SJSA1 (cell line): ENCODE results near the gene TSPAN17. TPM values are rescaled to one million over a fixed set of nuclear protein-coding genes. Genes with fewer than 3 reads are reported as not detected.

ENCODE experiments used
- DNase-seq, 2 experiments: peaks; one replicate each; pipeline ENCODE4 v3.0.0-alpha.2; 2015 to 2020; ENCODE audit warnings: low spot score in 2 of 2, low read depth in 1 of 2
- H3K27ac ChIP-seq: fragments of 250-450 bp; sonication (Bioruptor Pico); 2 replicates; pipeline ENCODE4 v1.5.1; 2020; ENCODE audit warnings: mild to moderate bottlenecking, moderate library complexity
- H3K27me3 ChIP-seq: fragments of 250-450 bp; sonication (Bioruptor Pico); replicated peaks from 2 replicates; pipeline ENCODE4 v1.5.1; 2020; ENCODE audit warnings: mild to moderate bottlenecking, moderate library complexity
- H3K36me3 ChIP-seq: fragments of 250-450 bp; sonication (Bioruptor Pico); 2 replicates; pipeline ENCODE4 v1.5.1; 2020; ENCODE audit warnings: mild to moderate bottlenecking
- H3K4me1 ChIP-seq: fragments of 250-450 bp; sonication (Bioruptor Pico); replicated peaks from 2 replicates; pipeline ENCODE4 v1.6.1; 2021; ENCODE audit warnings: mild to moderate bottlenecking
- H3K4me3 ChIP-seq: fragments of 250-450 bp; sonication (Bioruptor Pico); 2 replicates; pipeline ENCODE4 v1.5.1; 2020; ENCODE audit warnings: mild to moderate bottlenecking
- H3K9me3 ChIP-seq: fragments of 250-450 bp; sonication (Bioruptor Pico); replicated peaks from 2 replicates; pipeline ENCODE4 v1.5.1; 2020; ENCODE audit warnings: mild to moderate bottlenecking
- total RNA-seq: library from RNA; depleted of rRNA; stranded (reverse); fragments of >200 nt; shearing (Covaris generic); gene quantifications from 2 replicates; pipeline ENCODE4 v1.2.3, GENCODE V29; 2014

TSPAN17 gene
- total RNA-seq, 1 experiment from 2014 or later: 50.9 TPM

GRCh38 chr5:176612855-176613254 lies 34.4 kb upstream of the TSPAN17 start:
- H3K36me3 ChIP-seq: no peaks in the 10 kb centered on the region; the same call in none of the 2 replicates
- H3K4me3 ChIP-seq: no peak overlapping the region
- H3K27ac ChIP-seq: no peak overlapping the region
- H3K27me3 ChIP-seq: peaks cover 2% of the 10 kb centered on the region; the same call in 1 of the 2 replicates
- no peak for DNase-seq
- peaks cover 38% of the 10 kb centered on the region for H3K4me1 ChIP-seq
- H3K9me3 ChIP-seq: no peaks in the 10 kb centered on the region

- Histone ChIP-seq H3K9me3 (0 out of 2 replicates have a peak, but pooled peaks cover 2% of the 10 kb centered on the region), H3K4me3 (no peak overlapping the region), H3K27me3 (peaks cover 23% of the 10 kb centered on the region), H3K4me1 (peaks cover 39% of the 10 kb centered on the region), H3K36me3 (no peaks in the 10 kb centered on the region), H3K27ac (no peak overlapping the region)
- peak; percentile 44 to 85 for DNase-seq
Measured at GRCh38 chr5:176614805-176615478, 32.3 kb upstream of the TSPAN17 start.

GRCh38 chr5:176616511-176616910 lies 30.8 kb upstream of the TSPAN17 start:
- Histone ChIP-seq H3K4me1 (peaks cover 38% of the 10 kb centered on the region), H3K27ac (no peak overlapping the region), H3K4me3 (no peak overlapping the region), H3K36me3 (no peaks in the 10 kb centered on the region), H3K9me3 (0 out of 2 replicates have a peak, but pooled peaks cover 2% of the 10 kb centered on the region), H3K27me3 (peaks cover 38% of the 10 kb centered on the region)
- no peak for DNase-seq

- no peak overlapping the region for H3K27ac ChIP-seq
- no peak for DNase-seq
- peaks cover 55% of the 10 kb centered on the region for H3K27me3 ChIP-seq
- H3K4me1 ChIP-seq: peaks cover 33% of the 10 kb centered on the region
- no peaks in the 10 kb centered on the region for H3K36me3 ChIP-seq
- 0 out of 2 replicates have a peak, but pooled peaks cover 2% of the 10 kb centered on the region for H3K9me3 ChIP-seq
- H3K4me3 ChIP-seq: no peak overlapping the region
Measured at GRCh38 chr5:176618783-176619182, 28.5 kb upstream of the TSPAN17 start.

GRCh38 chr5:176619203-176619568 lies 28.1 kb upstream of the TSPAN17 start:
- Histone ChIP-seq H3K9me3 (0 out of 2 replicates have a peak, but pooled peaks cover 2% of the 10 kb centered on the region), H3K4me3 (no peak overlapping the region), H3K36me3 (no peaks in the 10 kb centered on the region), H3K27ac (no peak overlapping the region), H3K4me1 (peaks cover 29% of the 10 kb centered on the region), H3K27me3 (peaks cover 59% of the 10 kb centered on the region)
- peak; percentile 83 to 94 for DNase-seq

- no peak for DNase-seq
- Histone ChIP-seq H3K36me3 (no peaks in the 10 kb centered on the region), H3K4me3 (no peak overlapping the region), H3K4me1 (peaks cover 25% of the 10 kb centered on the region), H3K27me3 (peaks cover 63% of the 10 kb centered on the region), H3K27ac (no peak overlapping the region), H3K9me3 (0 out of 2 replicates have a peak, but pooled peaks cover 2% of the 10 kb centered on the region)
Measured at GRCh38 chr5:176619569-176620332, 27.5 kb upstream of the TSPAN17 start.

- Histone ChIP-seq H3K4me1 (peaks cover 18% of the 10 kb centered on the region), H3K4me3 (no peak overlapping the region), H3K36me3 (no peaks in the 10 kb centered on the region), H3K27ac (no peak overlapping the region), H3K9me3 (0 out of 2 replicates have a peak, but pooled peaks cover 2% of the 10 kb centered on the region), H3K27me3 (peaks cover 70% of the 10 kb centered on the region)
- no peak for DNase-seq
Measured at GRCh38 chr5:176620333-176620981, 26.8 kb upstream of the TSPAN17 start.

- Histone ChIP-seq H3K4me1 (peaks cover 12% of the 10 kb centered on the region), H3K27ac (no peak overlapping the region), H3K4me3 (no peak overlapping the region), H3K9me3 (0 out of 2 replicates have a peak, but pooled peaks cover 2% of the 10 kb centered on the region), H3K36me3 (no peaks in the 10 kb centered on the region), H3K27me3 (peaks cover 82% of the 10 kb centered on the region)
- no peak for DNase-seq
Measured at GRCh38 chr5:176621661-176622079, 25.6 kb upstream of the TSPAN17 start.

GRCh38 chr5:176624142-176624541 lies 23.1 kb upstream of the TSPAN17 start:
- Histone ChIP-seq H3K27ac (no peak overlapping the region), H3K36me3 (no peaks in the 10 kb centered on the region), H3K27me3 (peaks cover 92% of the 10 kb centered on the region), H3K9me3 (0 out of 2 replicates have a peak, but pooled peaks cover 2% of the 10 kb centered on the region), H3K4me1 (peaks cover 12% of the 10 kb centered on the region), H3K4me3 (no peak overlapping the region)
- no peak for DNase-seq

- H3K9me3 ChIP-seq: 0 out of 2 replicates have a peak, but pooled peaks cover under 1% of the 10 kb centered on the region
- peaks cover 10% of the 10 kb centered on the region for H3K4me1 ChIP-seq
- H3K36me3 ChIP-seq: no peaks in the 10 kb centered on the region
- no peak for DNase-seq
- no peak overlapping the region for H3K27ac ChIP-seq
- H3K27me3 ChIP-seq: peaks cover 92% of the 10 kb centered on the region
- no peak overlapping the region for H3K4me3 ChIP-seq
Measured at GRCh38 chr5:176624938-176625337, 22.3 kb upstream of the TSPAN17 start.

- no peaks in the 10 kb centered on the region for H3K9me3 ChIP-seq
- peaks cover 12% of the 10 kb centered on the region for H3K4me1 ChIP-seq
- H3K27me3 ChIP-seq: peaks cover 92% of the 10 kb centered on the region
- H3K4me3 ChIP-seq: no peak overlapping the region
- no peak overlapping the region for H3K27ac ChIP-seq
- DNase-seq: no peak
- no peaks in the 10 kb centered on the region for H3K36me3 ChIP-seq
Measured at GRCh38 chr5:176625512-176625911, 21.8 kb upstream of the TSPAN17 start.

GRCh38 chr5:176625966-176626875 lies 21.1 kb upstream of the TSPAN17 start:
- H3K4me3 ChIP-seq: no peak overlapping the region
- H3K27me3 ChIP-seq: peaks cover 92% of the 10 kb centered on the region
- no peak for DNase-seq

GRCh38 chr5:176626876-176627236 lies 20.4 kb upstream of the TSPAN17 start:
- no peak overlapping the region for H3K4me3 ChIP-seq
- H3K4me1 ChIP-seq: peaks cover 14% of the 10 kb centered on the region
- no peak for DNase-seq
- no peaks in the 10 kb centered on the region for H3K36me3 ChIP-seq
- H3K9me3 ChIP-seq: no peaks in the 10 kb centered on the region
- no peak overlapping the region for H3K27ac ChIP-seq
- H3K27me3 ChIP-seq: peaks cover 92% of the 10 kb centered on the region

More at GRCh38 chr5:176625966-176626875, 21.1 kb upstream of the TSPAN17 start:
- H3K36me3 ChIP-seq: no peaks in the 10 kb centered on the region
- no peaks in the 10 kb centered on the region for H3K9me3 ChIP-seq
- H3K27ac ChIP-seq: no peak overlapping the region
- peaks cover 14% of the 10 kb centered on the region for H3K4me1 ChIP-seq
